Left renal pelvis (tissue), 4 donors: ENCODE measurements around the gene ASNSD1. TPM values are rescaled to one million over a fixed set of nuclear protein-coding genes. Genes with fewer than 3 reads are reported as not detected.
"Not testable (repeated sequence)": the region's sequence is repeated elsewhere in the genome, so short reads cannot be mapped to it uniquely, and the experiment has no call there.

ENCODE experiments used
- DNase-seq, 4 donors: peaks; one replicate each; pipeline ENCODE4 v3.0.0-alpha.2; 2013; ENCODE audit warnings: low read depth in 4 of 4, low spot score in 3 of 4
- polyA plus RNA-seq, 4 donors: library from polyadenylated mRNA; unstranded; fragments of 120-200 nt; gene quantifications; one replicate each; pipeline ENCODE4 v1.2.1, GENCODE V29; 2013; ENCODE audit not compliant: insufficient read length in 4 of 4

Gene ASNSD1
- polyA plus RNA-seq, 4 donors = 52.2 to 72.0 (median 60.1) TPM

DNA sequence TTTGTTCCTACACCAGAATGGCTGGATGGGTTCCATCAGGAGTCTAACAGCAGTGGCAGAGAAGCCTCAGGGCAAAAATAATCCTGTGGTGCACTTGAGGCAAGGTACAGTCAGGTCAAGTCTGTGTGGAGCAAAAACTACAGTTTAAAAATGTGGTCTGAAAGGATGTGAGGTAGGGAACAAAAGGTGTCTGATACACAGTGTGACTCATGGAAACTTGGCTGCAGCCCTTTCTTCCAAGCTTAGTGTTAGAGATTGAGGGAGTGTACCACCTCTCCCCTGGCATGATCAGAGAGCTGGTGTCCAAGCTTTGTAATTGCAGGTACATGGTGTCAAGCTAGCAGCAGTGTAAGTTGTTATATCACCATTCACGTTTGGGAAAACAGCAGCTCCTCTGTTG is 22.1 kb downstream of the ASNSD1 start:
- no peak for DNase-seq

GRCh38 chr2:189684811-189685210 is 23.6 kb downstream of the ASNSD1 start:
- DNase-seq = no peak

DNA sequence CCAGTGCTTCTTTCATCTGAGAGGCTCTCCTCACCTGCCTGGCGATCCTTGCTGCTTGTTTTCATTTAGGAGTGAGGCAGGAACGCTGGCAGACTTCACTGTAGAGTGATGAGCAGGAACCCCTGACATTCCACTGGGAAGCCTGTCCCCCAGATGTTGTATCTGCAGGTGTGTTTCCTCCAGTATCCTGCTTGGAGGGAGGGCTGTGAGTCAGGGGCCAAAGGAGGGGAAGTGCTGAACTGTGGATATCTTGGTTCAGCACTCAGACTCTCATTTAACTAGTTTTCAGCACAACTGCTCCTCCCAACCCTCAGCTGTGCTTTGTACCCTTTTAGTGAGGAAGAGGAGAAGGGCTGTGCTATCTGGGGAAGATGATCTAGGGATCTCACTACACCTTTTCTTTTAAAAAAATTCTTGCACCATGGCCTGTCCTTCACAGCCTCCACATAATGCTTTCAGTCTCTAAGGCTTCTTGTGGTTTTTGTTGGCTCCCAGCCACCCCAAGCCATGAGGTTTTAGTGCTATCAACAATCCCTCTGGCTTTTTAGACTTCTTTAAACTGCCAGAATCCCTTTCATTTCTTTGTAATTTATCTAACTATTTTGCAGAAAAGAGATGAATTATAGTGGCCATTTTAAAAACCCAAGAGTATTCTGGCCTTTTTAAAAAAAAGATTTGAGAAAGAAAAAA is 24.4 kb downstream of the ASNSD1 start:
- no peak for DNase-seq

DNA sequence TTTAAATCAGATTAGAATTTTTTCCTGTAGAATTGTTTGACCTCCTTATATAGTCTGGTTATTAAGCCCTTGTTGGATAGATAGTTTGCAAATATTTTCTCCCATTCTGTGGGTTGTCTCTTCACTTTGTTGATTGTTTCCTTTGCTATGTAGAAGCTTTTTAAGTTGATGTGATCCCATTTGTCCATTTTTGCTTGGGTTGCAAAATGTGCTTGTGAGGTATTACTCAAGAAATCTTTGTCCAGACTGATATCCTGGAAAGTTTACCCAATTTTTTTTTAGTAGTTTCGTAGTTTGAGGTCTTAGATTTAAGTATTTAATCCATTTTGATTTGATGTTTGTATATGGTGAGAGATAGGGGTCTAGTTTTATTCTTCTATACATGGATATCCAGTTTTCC is 26.5 kb downstream of the ASNSD1 start:
- not testable (repeated sequence) for DNase-seq

DNA sequence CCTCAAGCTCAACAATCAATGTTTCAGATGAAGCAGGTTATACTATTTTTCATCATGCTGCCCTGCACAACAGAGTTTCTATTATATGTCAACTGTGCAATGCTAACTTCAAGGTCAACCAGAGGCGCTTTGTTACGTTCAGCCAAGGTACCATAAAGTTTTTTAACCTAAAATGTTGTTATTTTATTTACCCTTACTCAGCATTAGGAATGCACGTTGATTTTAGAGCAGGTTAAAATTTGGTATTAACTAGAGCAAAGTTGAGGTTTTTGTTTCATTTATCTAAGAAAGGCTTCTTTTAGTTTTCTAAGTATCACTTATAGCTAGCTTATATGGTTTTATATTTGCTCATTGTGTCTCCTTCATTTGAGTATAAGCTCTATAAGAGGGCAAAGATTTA is 35.0 kb downstream of the ASNSD1 start:
- DNase-seq = no peak

DNA sequence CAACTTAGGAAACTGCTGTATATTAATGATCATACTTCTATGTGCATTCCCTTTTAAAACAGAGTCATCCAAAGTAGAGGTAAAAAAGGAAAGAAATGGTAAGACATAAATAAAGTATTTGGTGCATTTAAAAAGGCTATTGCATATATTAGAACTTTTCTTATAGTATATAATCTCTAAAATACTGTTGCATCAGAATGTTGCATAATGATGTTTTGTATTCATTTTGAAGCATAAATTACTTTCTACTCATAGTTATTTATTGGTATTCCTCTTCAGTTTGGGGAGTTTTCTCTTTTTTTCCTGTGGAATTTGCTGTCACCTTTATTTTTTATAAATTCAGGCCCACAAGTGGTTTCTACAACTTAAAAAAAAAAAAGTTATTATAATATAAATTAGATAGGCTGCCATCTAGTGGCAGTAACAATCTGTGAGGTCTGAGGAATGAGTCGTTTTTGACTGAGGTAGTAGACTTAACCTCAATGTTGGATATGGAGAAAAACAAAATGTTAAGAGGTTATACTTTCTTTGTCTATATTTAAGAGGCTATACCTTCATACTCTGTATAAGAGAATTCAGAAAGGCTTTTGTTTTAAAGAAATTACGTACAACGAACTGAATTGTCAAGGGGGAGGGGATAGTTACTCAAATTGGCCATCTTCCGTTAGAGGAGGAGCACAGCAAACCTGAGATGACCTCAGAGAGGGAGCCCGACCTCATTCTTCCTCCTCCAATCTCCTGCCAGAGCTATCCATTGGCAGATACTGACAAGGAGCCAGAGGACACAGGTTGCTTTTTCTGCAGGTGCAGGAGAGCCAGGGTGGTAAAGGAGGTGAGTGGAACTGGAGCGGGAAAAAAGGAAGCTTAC is 37.0 kb downstream of the ASNSD1 start:
- DNase-seq = no peak

DNA sequence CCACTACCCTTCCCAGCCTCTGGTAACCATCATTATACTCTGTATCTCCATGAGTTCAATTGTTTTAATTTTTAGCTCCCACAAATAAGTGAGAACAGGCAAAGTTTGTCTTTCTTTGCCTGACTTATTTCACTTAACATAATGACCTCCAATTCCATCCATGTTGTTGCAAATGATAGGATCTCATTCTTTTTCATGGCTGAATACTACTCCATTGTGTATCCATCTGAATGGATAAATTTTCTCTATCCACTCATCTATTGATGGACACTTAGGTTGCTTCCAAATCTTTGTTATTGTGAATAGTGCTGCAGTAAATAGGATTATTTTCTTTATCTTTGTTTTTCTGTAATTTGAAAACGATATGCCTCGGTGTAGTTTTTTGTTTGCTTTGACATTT is 39.4 kb downstream of the ASNSD1 start:
- DNase-seq = no peak

DNA sequence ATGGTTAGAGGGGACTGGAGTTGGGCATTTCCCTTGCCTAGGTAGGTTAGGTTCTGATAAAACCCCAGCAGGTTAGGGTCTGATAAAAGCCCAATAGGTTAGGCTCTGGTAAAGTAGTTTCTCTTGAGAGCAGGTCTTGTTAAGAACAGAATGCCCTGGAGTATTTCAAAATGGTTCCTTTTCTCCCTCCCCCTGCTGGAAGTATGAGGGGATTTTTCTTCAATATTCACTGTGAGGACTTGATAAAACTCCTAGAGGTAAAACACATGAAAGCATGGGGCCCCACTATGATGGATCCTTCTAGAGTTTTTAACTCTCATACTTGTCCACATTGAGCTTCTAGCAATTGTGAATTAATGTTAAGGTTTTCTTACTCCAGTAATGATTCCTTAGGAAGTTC is 40.8 kb downstream of the ASNSD1 start:
- DNase-seq = no peak

- DNase-seq = no peak
These were observed 48.4 kb downstream of the ASNSD1 start for GRCh38 chr2:189709501-189710221.

GRCh38 chr2:189717593-189717992 is 56.3 kb downstream of the ASNSD1 start:
- not testable (repeated sequence) for DNase-seq

GRCh38 chr2:189719571-189719970 is 58.3 kb downstream of the ASNSD1 start:
- no peak for DNase-seq

Other genes starting within 250 kb of the ASNSD1 start
- 10 to 100 TPM; 44.6 to 57.1 (median 49.2) TPM for gene WDR75, start 220.0 kb upstream of the ASNSD1 start, polyA plus RNA-seq
- gene SLC40A1, start 80.7 kb upstream of the ASNSD1 start, polyA plus RNA-seq = 100 to 1,000 TPM; 103 to 145 (median 121) TPM
- gene ANKAR, start 13.2 kb downstream of the ASNSD1 start, polyA plus RNA-seq = 10 to 100 TPM in 2 of 4 donors, 1 to 10 TPM in 2; 8.8 to 11.4 (median 10.0) TPM
- 10 to 100 TPM; 18.2 to 24.8 (median 18.6) TPM for gene OSGEPL1, start 101.3 kb downstream of the ASNSD1 start, polyA plus RNA-seq
- gene ORMDL1, start 122.9 kb downstream of the ASNSD1 start, polyA plus RNA-seq = 100 to 1,000 TPM in 2 of 4 donors, 10 to 100 TPM in 2; 78.2 to 114 (median 95.1) TPM
- gene PMS1, start 123.0 kb downstream of the ASNSD1 start, polyA plus RNA-seq = 10 to 100 TPM; 34.1 to 45.9 (median 43.5) TPM